Cortex of kidney (tissue), 1 donor: Measurements from ENCODE around the gene ABAT.
"Not testable (repeated sequence)": the region's sequence is repeated elsewhere in the genome, so short reads cannot be mapped to it uniquely, and the experiment has no call there.

ENCODE experiments used
- DNase-seq: peaks from one replicate; lab custom pipeline; 2025; lab: John Stamatoyannopoulos, UW

The ABAT gene

GRCh38 chr16:8649829-8650554 is 24.4 kb upstream of the ABAT start:
- DNase-seq = no peak

GRCh38 chr16:8651958-8652357 is 22.5 kb upstream of the ABAT start:
- not testable (repeated sequence) for DNase-seq

- no peak for DNase-seq
Observed at GRCh38 chr16:8655184-8655717, 19.2 kb upstream of the ABAT start.

GRCh38 chr16:8656376-8656775 is 18.0 kb upstream of the ABAT start:
- DNase-seq = no peak

GRCh38 chr16:8660841-8661301 is 13.5 kb upstream of the ABAT start:
- no peak for DNase-seq

GRCh38 chr16:8661703-8662102 is 12.7 kb upstream of the ABAT start:
- DNase-seq = no peak

- no peak for DNase-seq
Observed at GRCh38 chr16:8663192-8664089, 11.0 kb upstream of the ABAT start.

GRCh38 chr16:8665529-8665928 is 8.9 kb upstream of the ABAT start:
- no peak for DNase-seq

- no peak for DNase-seq
Observed at GRCh38 chr16:8667492-8667891, 6.9 kb upstream of the ABAT start.

GRCh38 chr16:8668113-8668512 is 6.3 kb upstream of the ABAT start:
- no peak for DNase-seq

GRCh38 chr16:8669481-8669880 is 4.9 kb upstream of the ABAT start:
- no peak for DNase-seq

GRCh38 chr16:8670014-8670560 is 4.3 kb upstream of the ABAT start:
- DNase-seq = no peak

- no peak for DNase-seq
Observed at GRCh38 chr16:8673611-8674412, 605 bp upstream of the ABAT start.

- DNase-seq = no peak
Observed at GRCh38 chr16:8675183-8676159, 1.1 kb downstream of the ABAT start.

GRCh38 chr16:8676160-8676547 is 1.7 kb downstream of the ABAT start:
- no peak for DNase-seq

GRCh38 chr16:8676737-8677375 is 2.4 kb downstream of the ABAT start:
- no peak for DNase-seq

GRCh38 chr16:8677481-8677880 is 3.1 kb downstream of the ABAT start:
- DNase-seq = no peak

- DNase-seq = no peak
Observed at GRCh38 chr16:8678068-8678927, 3.9 kb downstream of the ABAT start.

- DNase-seq = no peak
Observed at GRCh38 chr16:8679151-8679550, 4.7 kb downstream of the ABAT start.
